DND-41 (cell line): ENCODE data around the gene USP7.

ENCODE experiments used
- EZH2 ChIP-seq: IDR thresholded peaks from 3 replicates; pipeline ENCODE4 v1.6.1; 2012; ENCODE audit warnings: borderline replicate concordance, low read depth, mild to moderate bottlenecking, moderate library complexity, low read length, inconsistent platforms; ENCODE audit not compliant: severe bottlenecking
- TF ChIP-seq, protein P1 (sequence below): IDR thresholded peaks from 2 replicates; pipeline ENCODE4 v1.5.1; 2012; ENCODE audit warnings: borderline replicate concordance, low read length, moderate library complexity, mild to moderate bottlenecking; ENCODE audit not compliant: poor library complexity, severe bottlenecking; ENCODE audit errors: extremely low read depth

DNA sequence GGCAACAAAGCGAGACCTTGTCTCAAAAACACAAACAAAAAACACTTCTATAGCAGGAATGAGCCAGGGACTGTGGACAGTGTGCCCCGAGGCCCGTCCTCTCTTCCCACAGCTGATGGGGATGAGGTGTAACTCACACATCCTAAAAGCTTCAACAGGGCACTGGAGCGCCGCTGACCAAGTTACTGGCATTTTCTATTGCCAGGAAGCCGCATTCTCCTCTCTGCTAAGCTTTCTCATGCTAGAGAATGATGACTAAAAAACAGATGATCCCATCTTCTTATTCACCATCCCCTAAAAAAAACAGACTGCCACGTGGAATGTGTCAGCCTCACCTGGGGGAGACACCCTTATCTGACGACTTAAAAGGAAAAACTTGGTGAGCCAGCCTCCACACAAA lies 111.2 kb downstream of the USP7 start:
- TF ChIP-seq, protein P1, sequence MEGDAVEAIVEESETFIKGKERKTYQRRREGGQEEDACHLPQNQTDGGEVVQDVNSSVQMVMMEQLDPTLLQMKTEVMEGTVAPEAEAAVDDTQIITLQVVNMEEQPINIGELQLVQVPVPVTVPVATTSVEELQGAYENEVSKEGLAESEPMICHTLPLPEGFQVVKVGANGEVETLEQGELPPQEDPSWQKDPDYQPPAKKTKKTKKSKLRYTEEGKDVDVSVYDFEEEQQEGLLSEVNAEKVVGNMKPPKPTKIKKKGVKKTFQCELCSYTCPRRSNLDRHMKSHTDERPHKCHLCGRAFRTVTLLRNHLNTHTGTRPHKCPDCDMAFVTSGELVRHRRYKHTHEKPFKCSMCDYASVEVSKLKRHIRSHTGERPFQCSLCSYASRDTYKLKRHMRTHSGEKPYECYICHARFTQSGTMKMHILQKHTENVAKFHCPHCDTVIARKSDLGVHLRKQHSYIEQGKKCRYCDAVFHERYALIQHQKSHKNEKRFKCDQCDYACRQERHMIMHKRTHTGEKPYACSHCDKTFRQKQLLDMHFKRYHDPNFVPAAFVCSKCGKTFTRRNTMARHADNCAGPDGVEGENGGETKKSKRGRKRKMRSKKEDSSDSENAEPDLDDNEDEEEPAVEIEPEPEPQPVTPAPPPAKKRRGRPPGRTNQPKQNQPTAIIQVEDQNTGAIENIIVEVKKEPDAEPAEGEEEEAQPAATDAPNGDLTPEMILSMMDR, result no peak
- no peak for TF ChIP-seq EZH2
